22Rv1 (cell line): ENCODE measurements around the gene C6orf89.

Source experiments
- ZFX ChIP-seq: fragments of 450-650 bp; IDR thresholded peaks from 2 replicates; pipeline ENCODE4 v1.6.1; 2017; ENCODE audit warnings: antibody characterized with exemption, borderline replicate concordance
- TF ChIP-seq, protein P1 (sequence below): fragments of 450-650 bp; IDR thresholded peaks from 2 replicates; pipeline ENCODE4 v1.5.1; 2017; ENCODE audit warnings: mild to moderate bottlenecking

- TF ChIP-seq, protein P1, sequence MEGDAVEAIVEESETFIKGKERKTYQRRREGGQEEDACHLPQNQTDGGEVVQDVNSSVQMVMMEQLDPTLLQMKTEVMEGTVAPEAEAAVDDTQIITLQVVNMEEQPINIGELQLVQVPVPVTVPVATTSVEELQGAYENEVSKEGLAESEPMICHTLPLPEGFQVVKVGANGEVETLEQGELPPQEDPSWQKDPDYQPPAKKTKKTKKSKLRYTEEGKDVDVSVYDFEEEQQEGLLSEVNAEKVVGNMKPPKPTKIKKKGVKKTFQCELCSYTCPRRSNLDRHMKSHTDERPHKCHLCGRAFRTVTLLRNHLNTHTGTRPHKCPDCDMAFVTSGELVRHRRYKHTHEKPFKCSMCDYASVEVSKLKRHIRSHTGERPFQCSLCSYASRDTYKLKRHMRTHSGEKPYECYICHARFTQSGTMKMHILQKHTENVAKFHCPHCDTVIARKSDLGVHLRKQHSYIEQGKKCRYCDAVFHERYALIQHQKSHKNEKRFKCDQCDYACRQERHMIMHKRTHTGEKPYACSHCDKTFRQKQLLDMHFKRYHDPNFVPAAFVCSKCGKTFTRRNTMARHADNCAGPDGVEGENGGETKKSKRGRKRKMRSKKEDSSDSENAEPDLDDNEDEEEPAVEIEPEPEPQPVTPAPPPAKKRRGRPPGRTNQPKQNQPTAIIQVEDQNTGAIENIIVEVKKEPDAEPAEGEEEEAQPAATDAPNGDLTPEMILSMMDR: no peak
- TF ChIP-seq ZFX: no peak
Observed at GRCh38 chr6:36959555-36960250, 74.0 kb downstream of the C6orf89 start.
